ENCODE results near the gene AHRR. TPM values are rescaled to one million over a fixed set of nuclear protein-coding genes. Genes with fewer than 3 reads are reported as not detected.
"Not testable (repeated sequence)": the region's sequence is repeated elsewhere in the genome, so short reads cannot be mapped to it uniquely, and the experiment has no call there.

Gene AHRR
- total RNA-seq, 1 experiment from 2014 or later = 2.2 TPM

DNA sequence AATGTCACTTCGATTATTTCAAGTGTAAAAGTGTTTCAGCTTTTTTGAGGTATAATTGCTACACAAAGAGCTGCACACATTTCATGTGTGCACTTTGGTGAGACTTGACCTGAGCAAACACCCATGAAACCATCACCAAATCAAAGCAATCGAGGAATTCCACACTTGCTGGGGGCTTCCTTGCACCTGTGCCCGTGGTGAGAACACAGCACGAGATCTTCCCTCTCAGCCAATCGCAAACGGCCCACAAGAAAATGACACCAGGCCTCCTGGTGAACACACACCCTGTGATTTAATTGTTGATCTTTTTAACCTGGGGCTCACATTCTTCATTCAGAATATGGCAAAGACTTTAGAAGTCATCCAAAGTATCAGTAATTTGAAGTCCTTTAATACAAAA lies 24.1 kb upstream of the AHRR start:
- H3K18ac ChIP-seq (ENCODE audit: insufficient read length, low read depth, low read length); H4K91ac ChIP-seq (ENCODE audit: insufficient read length, low read depth, low read length); H2BK20ac ChIP-seq (ENCODE audit: low read depth, low read length, poor library complexity, severe bottlenecking); DNase-seq; H4K5ac ChIP-seq (ENCODE audit: insufficient read length, low read depth, low read length); H2BK15ac ChIP-seq (ENCODE audit: low read depth, low read length); H3K23me2 ChIP-seq (ENCODE audit: insufficient read length, low read depth, low read length, poor library complexity, severe bottlenecking); H3K27ac ChIP-seq (ENCODE audit: insufficient read length, low read depth, low read length); H2BK120ac ChIP-seq (ENCODE audit: low read depth, low read length, poor library complexity, severe bottlenecking); H4K8ac ChIP-seq (replicated peaks; ENCODE audit: insufficient read length, low read depth, low read length); H3K27me3 Mint-ChIP-seq (ENCODE audit: low read depth); H3K4ac ChIP-seq (ENCODE audit: low read depth, low read length); H4K20me1 ChIP-seq (ENCODE audit: control insufficient read depth, insufficient read depth, insufficient read length); H2AFZ ChIP-seq (ENCODE audit: low read length); H3K56ac ChIP-seq (ENCODE audit: insufficient read length, low read depth, low read length); H2BK12ac ChIP-seq (ENCODE audit: insufficient read length, low read depth, low read length); H3K9ac ChIP-seq (ENCODE audit: extremely low read depth, insufficient read length, low read length); H2BK5ac ChIP-seq (ENCODE audit: insufficient read length, low read length); H3K27me3 ChIP-seq (ENCODE audit: insufficient read depth, low read length); H3K23ac ChIP-seq (ENCODE audit: insufficient read length, low read depth, low read length); H3K79me2 ChIP-seq (ENCODE audit: insufficient read depth, low read length); H3K14ac ChIP-seq (ENCODE audit: insufficient read depth, low read length); H3K79me1 ChIP-seq (ENCODE audit: insufficient read depth, low read depth, low read length, poor library complexity, severe bottlenecking); H3K4me2 ChIP-seq (ENCODE audit: insufficient read depth, insufficient read length, low read length); H3K9me3 ChIP-seq (ENCODE audit: control insufficient read depth, low read depth, low read length); H2AK5ac ChIP-seq (ENCODE audit: insufficient read length, low read length); H3K4me1 ChIP-seq (ENCODE audit: insufficient read depth, low read length); H3T11ph ChIP-seq (ENCODE audit: low read length): not testable (repeated sequence)
- peak overlapping the region in 1 of 3 experiments; percentile 76; a peak in 1 of 7 replicates for H3K27ac Mint-ChIP-seq
- H3K9me3 Mint-ChIP-seq = peaks cover 11 to 15% of the 10 kb centered on the region in 2 experiments
- WGBS (ENCODE audit: extremely low coverage, insufficient read length, low lambda C conversion rate) = no CpG with 5 or more reads among the region's 6 CpGs
- peaks cover 12 to 25% (median 18%) of the 10 kb centered on the region in 3 experiments for H3K36me3 Mint-ChIP-seq (ENCODE audit: insufficient read depth in 1 of 3, low read depth in 3 of 3)
- H3K4me1 Mint-ChIP-seq = peaks cover 47 to 48% of the 10 kb centered on the region in 2 experiments
- H3K4me3 Mint-ChIP-seq = peak overlapping the region; percentile 23 to 24; a peak in 3 of 5 replicates

DNA sequence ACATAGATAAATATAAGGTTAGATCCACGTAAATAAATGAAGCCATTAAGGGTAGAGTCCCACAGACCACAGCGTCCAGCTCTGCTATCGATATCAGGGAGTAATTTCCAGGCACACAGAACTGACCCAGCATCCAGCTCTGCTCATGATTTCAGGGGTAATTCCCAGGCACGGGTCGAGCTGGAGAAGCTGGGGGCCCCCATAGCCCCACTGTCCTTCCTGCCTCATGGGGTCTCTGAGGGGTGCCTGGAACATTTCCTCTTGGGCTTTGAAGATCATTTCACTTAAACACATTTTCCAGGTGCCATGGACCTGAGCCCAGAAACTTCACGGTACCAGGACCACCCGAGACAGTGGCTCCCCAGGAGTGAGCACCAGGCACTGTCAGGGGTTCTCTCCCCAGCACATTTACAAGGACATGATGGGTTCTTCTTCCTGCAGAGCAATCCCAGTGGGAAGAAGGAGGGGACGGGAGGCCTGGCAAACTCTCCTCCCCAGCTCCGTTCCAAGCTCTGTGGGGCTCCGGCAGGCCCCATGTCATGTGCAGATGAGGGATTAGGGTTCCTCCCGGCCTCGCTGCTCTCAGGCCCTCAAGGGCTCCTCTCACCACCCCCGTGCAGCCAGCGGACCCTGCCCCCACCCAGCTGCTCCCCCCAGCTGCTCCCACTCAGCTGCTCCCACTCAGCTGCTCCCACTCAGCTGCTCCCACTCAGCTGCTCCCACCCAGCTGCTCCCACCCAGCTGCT lies 23.4 kb upstream of the AHRR start:
- not testable (repeated sequence) for H3K9ac ChIP-seq (ENCODE audit: extremely low read depth, insufficient read length, low read length); H3K79me2 ChIP-seq (ENCODE audit: insufficient read depth, low read length); DNase-seq; H4K8ac ChIP-seq (replicated peaks; ENCODE audit: insufficient read length, low read depth, low read length); H3K4me1 ChIP-seq (ENCODE audit: insufficient read depth, low read length); H2BK15ac ChIP-seq (ENCODE audit: low read depth, low read length); H3K9me3 ChIP-seq (ENCODE audit: control insufficient read depth, low read depth, low read length); H2AFZ ChIP-seq (ENCODE audit: low read length); H3K27me3 ChIP-seq (ENCODE audit: insufficient read depth, low read length); H3K27ac ChIP-seq (ENCODE audit: insufficient read length, low read depth, low read length); H4K5ac ChIP-seq (ENCODE audit: insufficient read length, low read depth, low read length); H3K14ac ChIP-seq (ENCODE audit: insufficient read depth, low read length); H4K20me1 ChIP-seq (ENCODE audit: control insufficient read depth, insufficient read depth, insufficient read length); H2BK5ac ChIP-seq (ENCODE audit: insufficient read length, low read length); H4K91ac ChIP-seq (ENCODE audit: insufficient read length, low read depth, low read length); H2BK12ac ChIP-seq (ENCODE audit: insufficient read length, low read depth, low read length); H3T11ph ChIP-seq (ENCODE audit: low read length); H2BK120ac ChIP-seq (ENCODE audit: low read depth, low read length, poor library complexity, severe bottlenecking); H3K18ac ChIP-seq (ENCODE audit: insufficient read length, low read depth, low read length); H3K56ac ChIP-seq (ENCODE audit: insufficient read length, low read depth, low read length); H3K4ac ChIP-seq (ENCODE audit: low read depth, low read length); H3K4me2 ChIP-seq (ENCODE audit: insufficient read depth, insufficient read length, low read length); H3K9me3 Mint-ChIP-seq; H3K23me2 ChIP-seq (ENCODE audit: insufficient read length, low read depth, low read length, poor library complexity, severe bottlenecking); H3K23ac ChIP-seq (ENCODE audit: insufficient read length, low read depth, low read length); H2BK20ac ChIP-seq (ENCODE audit: low read depth, low read length, poor library complexity, severe bottlenecking); H3K27me3 Mint-ChIP-seq (ENCODE audit: low read depth); H2AK5ac ChIP-seq (ENCODE audit: insufficient read length, low read length); H3K79me1 ChIP-seq (ENCODE audit: insufficient read depth, low read depth, low read length, poor library complexity, severe bottlenecking)
- no CpG with 5 or more reads among the region's 14 CpGs for WGBS (ENCODE audit: extremely low coverage, insufficient read length, low lambda C conversion rate)
- Mint-ChIP-seq H3K36me3 (ENCODE audit: insufficient read depth in 1 of 3, low read depth in 3 of 3) (peaks cover 5 to 17% (median 11%) of the 10 kb centered on the region in 3 experiments), H3K27ac (peak overlapping the region in 1 of 3 experiments; percentile 55; a peak in 1 of 7 replicates), H3K4me3 (peak overlapping the region in 1 of 2 experiments; percentile 46; a peak in 1 of 5 replicates), H3K4me1 (peaks cover 52 to 55% of the 10 kb centered on the region in 2 experiments)
